OCI-LY7 (cell line): Measurements from ENCODE around the gene CAP1. TPM values are rescaled to one million over a fixed set of nuclear protein-coding genes. Genes with fewer than 3 reads are reported as not detected.

Experiments
- BruUV-seq: library from RNA; stranded (reverse); fragments of 400-500 nt; replicated peaks from 2 replicates; lab custom pipeline; 2021; lab: Mats Ljungman, UMichigan
- CTCF ChIA-PET: fragments of 300-600 bp; sonication (Branson Sonifier 250); formaldehyde crosslinking; loops from one replicate; lab custom pipeline; 2022; ENCODE audit warnings: antibody characterized with exemption; ENCODE audit not compliant: unreplicated experiment; lab: Charles Lee
- POLR2A ChIA-PET: fragments of 300-600 bp; sonication (Branson Sonifier 250); formaldehyde crosslinking; loops from one replicate; lab custom pipeline; 2022; ENCODE audit warnings: antibody characterized with exemption; lab: Charles Lee
- DNase-seq: peaks from one replicate; pipeline ENCODE4 v3.0.0-alpha.2; 2015; ENCODE audit warnings: low spot score
- H2AFZ ChIP-seq: fragments of 200-600 bp; sonication (generic), shearing (Covaris generic); 2 replicates; pipeline ENCODE4 v1.6.1; 2014; ENCODE audit warnings: mild to moderate bottlenecking, antibody characterized with exemption, low read length, moderate library complexity
- H3K27ac ChIP-seq: fragments of 200-600 bp; sonication (generic); 2 replicates; pipeline ENCODE4 v1.5.1; 2014; ENCODE audit warnings: mixed run types, low read depth, mild to moderate bottlenecking, moderate library complexity, low read length, inconsistent platforms; ENCODE audit not compliant: poor library complexity, severe bottlenecking
- H3K36me3 ChIP-seq: fragments of 200-600 bp; sonication (generic); 2 replicates; pipeline ENCODE4 v1.6.1; 2014; ENCODE audit warnings: mild to moderate bottlenecking, antibody characterized with exemption, low read length, moderate library complexity, mixed read lengths; ENCODE audit not compliant: insufficient read depth
- H3K4me1 ChIP-seq: fragments of 200-600 bp; sonication (generic); 2 replicates; pipeline ENCODE4 v1.5.1; 2014; ENCODE audit warnings: mild to moderate bottlenecking, low read length; ENCODE audit not compliant: insufficient read depth, poor library complexity, severe bottlenecking
- H3K4me2 ChIP-seq: fragments of 200-600 bp; sonication (generic); 2 replicates; pipeline ENCODE4 v1.6.1; 2014; ENCODE audit warnings: mild to moderate bottlenecking, low read length
- H3K4me3 ChIP-seq: fragments of 200-600 bp; sonication (generic); 2 replicates; pipeline ENCODE4 v1.5.1; 2014; ENCODE audit warnings: mild to moderate bottlenecking, low read depth, low read length; ENCODE audit not compliant: poor library complexity, severe bottlenecking
- H3K79me2 ChIP-seq: fragments of 200-600 bp; sonication (generic); 2 replicates; pipeline ENCODE4 v1.6.1; 2016; ENCODE audit warnings: low read depth, mild to moderate bottlenecking, low read length, moderate library complexity, mixed read lengths; ENCODE audit not compliant: insufficient read depth
- H3K9me2 ChIP-seq: fragments of 200-600 bp; sonication (generic); 2 replicates; pipeline ENCODE4 v1.6.1; 2016; ENCODE audit warnings: mild to moderate bottlenecking, low read length, mixed read lengths; ENCODE audit not compliant: insufficient read depth
- H3K9me3 ChIP-seq: fragments of 200-600 bp; sonication (generic); 2 replicates; pipeline ENCODE4 v1.6.1; 2014; ENCODE audit warnings: mild to moderate bottlenecking, mixed run types, low read length, mixed read lengths
- H4K20me1 ChIP-seq: fragments of 200-600 bp; sonication (generic); 2 replicates; pipeline ENCODE4 v1.6.1; 2014; ENCODE audit warnings: mild to moderate bottlenecking, antibody characterized with exemption, low read length, moderate library complexity, mixed read lengths; ENCODE audit not compliant: insufficient read depth
- EZH2phosphoT487 ChIP-seq: fragments of 200-600 bp; sonication (generic); IDR thresholded peaks from 2 replicates; pipeline ENCODE4 v1.6.1; 2018; ENCODE audit warnings: low read depth, borderline replicate concordance, mild to moderate bottlenecking, mixed run types, antibody characterized with exemption, low read length, moderate library complexity, mixed read lengths
- intact Hi-C: fragments of 100-400 bp; cut with micrococcal nuclease; formaldehyde crosslinking; loops from one replicate; pipeline ENCODE4 v1.10.0; 2022; ENCODE audit not compliant: unreplicated experiment
- total RNA-seq, 2 experiments: library from RNA; depleted of rRNA in 1 of 2; stranded (reverse); fragments of >200 nt in 1 of 2; shearing (Covaris generic) in 1 of 2; gene quantifications; 2 replicates each; pipeline ENCODE4 v1.2.3, GENCODE V29; 2014 to 2022
- TF ChIP-seq, protein P1 (sequence below): fragments of 200-600 bp; sonication (generic); conservative IDR thresholded peaks from 2 replicates; pipeline ENCODE4 v1.5.1; 2014; ENCODE audit warnings: mild to moderate bottlenecking, antibody characterized with exemption, low read length, moderate library complexity, mixed read lengths

Gene CAP1
- total RNA-seq, 2 experiments from 2014 or later, result 193 to 296 TPM

DNA sequence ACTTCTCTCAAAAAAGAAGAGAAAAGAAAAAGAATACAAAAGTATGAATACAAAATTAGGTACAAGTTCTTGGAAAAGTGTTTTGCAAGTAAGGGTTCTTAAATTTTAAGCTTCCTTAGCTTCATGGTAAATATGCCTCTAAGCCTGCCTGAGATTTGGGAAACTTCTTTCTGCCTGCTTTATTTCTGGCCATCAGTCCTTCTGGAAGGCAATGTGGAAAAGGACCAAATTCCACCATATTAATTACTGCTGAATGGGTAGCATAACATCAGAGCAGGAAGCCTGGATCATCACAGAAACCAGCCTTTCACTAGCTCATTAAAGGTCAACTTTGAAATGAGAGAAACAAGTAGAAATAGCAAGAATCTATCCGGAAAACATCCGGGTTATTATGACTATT is 39.1 kb upstream of the CAP1 start:
- TF ChIP-seq EZH2phosphoT487, result no peak
- TF ChIP-seq, protein P1, sequence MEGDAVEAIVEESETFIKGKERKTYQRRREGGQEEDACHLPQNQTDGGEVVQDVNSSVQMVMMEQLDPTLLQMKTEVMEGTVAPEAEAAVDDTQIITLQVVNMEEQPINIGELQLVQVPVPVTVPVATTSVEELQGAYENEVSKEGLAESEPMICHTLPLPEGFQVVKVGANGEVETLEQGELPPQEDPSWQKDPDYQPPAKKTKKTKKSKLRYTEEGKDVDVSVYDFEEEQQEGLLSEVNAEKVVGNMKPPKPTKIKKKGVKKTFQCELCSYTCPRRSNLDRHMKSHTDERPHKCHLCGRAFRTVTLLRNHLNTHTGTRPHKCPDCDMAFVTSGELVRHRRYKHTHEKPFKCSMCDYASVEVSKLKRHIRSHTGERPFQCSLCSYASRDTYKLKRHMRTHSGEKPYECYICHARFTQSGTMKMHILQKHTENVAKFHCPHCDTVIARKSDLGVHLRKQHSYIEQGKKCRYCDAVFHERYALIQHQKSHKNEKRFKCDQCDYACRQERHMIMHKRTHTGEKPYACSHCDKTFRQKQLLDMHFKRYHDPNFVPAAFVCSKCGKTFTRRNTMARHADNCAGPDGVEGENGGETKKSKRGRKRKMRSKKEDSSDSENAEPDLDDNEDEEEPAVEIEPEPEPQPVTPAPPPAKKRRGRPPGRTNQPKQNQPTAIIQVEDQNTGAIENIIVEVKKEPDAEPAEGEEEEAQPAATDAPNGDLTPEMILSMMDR, result no peak
- POLR2A ChIA-PET, result interaction anchor here (0.6 to 1.2 kb wide), 6 partner anchors 11 to 276 kb away, joined by 3 read pairs; no protein-coding TSS in a partner anchor

GRCh38 chr1:40003156-40004093 is 37.1 kb upstream of the CAP1 start:
- intact Hi-C loops, result no loop called here
- peaks cover 60% of the 10 kb centered on the region for H3K4me1 ChIP-seq
- ChIA-PET CTCF (no interaction called here), POLR2A (interaction anchor here (0.6 to 1.4 kb wide), 9 partner anchors 10 to 511 kb away, joined by 3 to 7 read pairs (median 3); no protein-coding TSS in a partner anchor)
- peaks cover 6% of the 10 kb centered on the region; the same call in 1 of the 2 replicates for H3K36me3 ChIP-seq
- peaks cover 22% of the 10 kb centered on the region; the same call in 1 of the 2 replicates for H3K9me3 ChIP-seq
- H3K4me3 ChIP-seq, result peak overlapping the region; percentile 44
- H4K20me1 ChIP-seq, result no peaks in the 10 kb centered on the region
- BruUV-seq, result no TSS peak
- H3K27ac ChIP-seq, result peak overlapping the region; percentile 74
- H3K4me2 ChIP-seq, result peak overlapping the region; percentile 72
- no peak for TF ChIP-seq EZH2phosphoT487
- TF ChIP-seq, protein P1, result no peak
- no peaks in the 10 kb centered on the region for H3K9me2 ChIP-seq
- H3K79me2 ChIP-seq, result no peaks in the 10 kb centered on the region
- peak overlapping the region; percentile 50; the same call in 1 of the 2 replicates for H2AFZ ChIP-seq
- DNase-seq, result peak; percentile 56

More for the DNA sequence above, 39.1 kb upstream of the CAP1 start:
- H2AFZ ChIP-seq, result peak overlapping the region; percentile 50; the same call in 1 of the 2 replicates
- no peak overlapping the region for H3K4me3 ChIP-seq
- no peaks in the 10 kb centered on the region for H4K20me1 ChIP-seq
- peak overlapping the region; percentile 74 for H3K27ac ChIP-seq
- no peak for DNase-seq
- BruUV-seq, result no TSS peak
- H3K9me3 ChIP-seq, result peaks cover 22% of the 10 kb centered on the region; the same call in 1 of the 2 replicates
- CTCF ChIA-PET, result no interaction called here
- H3K9me2 ChIP-seq, result no peaks in the 10 kb centered on the region
- H3K4me1 ChIP-seq, result peaks cover 62% of the 10 kb centered on the region
- peaks cover 6% of the 10 kb centered on the region; the same call in 1 of the 2 replicates for H3K36me3 ChIP-seq
- H3K4me2 ChIP-seq, result 0 out of 2 replicates have a peak overlapping the region, but pooled peaks have one; percentile 72
- intact Hi-C loops, result no loop called here
- no peaks in the 10 kb centered on the region for H3K79me2 ChIP-seq
